Measurements from ENCODE around the gene SYTL3.
"Not testable (repeated sequence)": the region's sequence is repeated elsewhere in the genome, so short reads cannot be mapped to it uniquely, and the experiment has no call there.

GRCh38 chr6:158606011-158606410, 43.8 kb upstream of the SYTL3 start:
- TF ChIP-seq CTCF (IDR thresholded peaks at IDR 0.05; ENCODE audit: borderline replicate concordance, extremely low read depth, low read length, poor library complexity, severe bottlenecking); EZH2 (IDR thresholded peaks at IDR 0.05; ENCODE audit: borderline replicate concordance, low read depth, low read length, severe bottlenecking): not testable (repeated sequence)
